GM12878 (cell line): ENCODE data around the gene ITGAD. TPM values are rescaled to one million over a fixed set of nuclear protein-coding genes. Genes with fewer than 3 reads are reported as not detected.

Source experiments
- ATF2 ChIP-seq: IDR thresholded peaks from 2 replicates; pipeline ENCODE4 v1.6.1; 2012; ENCODE audit warnings: low read length, inconsistent platforms
- BCL3 ChIP-seq: IDR thresholded peaks from 2 replicates; pipeline ENCODE4 v1.6.1; 2011; ENCODE audit warnings: borderline replicate concordance, low read depth, mild to moderate bottlenecking, moderate library complexity, low read length; ENCODE audit not compliant: insufficient read depth, poor library complexity, severe bottlenecking
- BCLAF1 ChIP-seq: fragments of 450-650 bp; IDR thresholded peaks from 2 replicates; pipeline ENCODE4 v1.6.1; 2017; ENCODE audit warnings: antibody characterized with exemption, mild to moderate bottlenecking, moderate library complexity
- CHD2 ChIP-seq: IDR thresholded peaks from 2 replicates; pipeline ENCODE4 v1.6.1; 2011; ENCODE audit warnings: low read depth, low read length, improper control_type of control experiment, borderline replicate concordance
- EED ChIP-seq: sonication (generic); IDR thresholded peaks from 2 replicates; pipeline ENCODE4 v1.6.1; 2016; ENCODE audit warnings: antibody characterized with exemption, low read depth
- IKZF2 ChIP-seq, 2 experiments: fragments of 450-650 bp; IDR thresholded peaks; 2 replicates each; pipeline ENCODE4 v1.6.1; 2017; ENCODE audit warnings: mild to moderate bottlenecking in 2 of 2, moderate library complexity in 2 of 2
- NFIC ChIP-seq: IDR thresholded peaks from 2 replicates; pipeline ENCODE4 v1.6.1; 2012; ENCODE audit warnings: low read depth, mild to moderate bottlenecking, inconsistent platforms, low read length, moderate library complexity
- PAX8 ChIP-seq: fragments of 450-650 bp; IDR thresholded peaks from 2 replicates; pipeline ENCODE4 v1.6.1; 2017; ENCODE audit warnings: mild to moderate bottlenecking, moderate library complexity
- polyA plus RNA-seq, 11 experiments: library from polyadenylated mRNA; depleted of rRNA in 4 of 11; unstranded in 6 of 11; stranded (reverse) in 5 of 11; fragments of >200 nt; fragmentation: Nextera tagmentation in 4 of 11; fragmentation: Illumina TruSeq in 1 of 11; extraction: Ambion mirVana in 4 of 11; extraction: Trizol in 1 of 11; gene quantifications; 1 replicate in 1 of 11; 2 replicates in 10 of 11; pipeline versions ENCODE4 v1.2.1 to v1.2.3, GENCODE V29; 2011 to 2016; ENCODE audit warnings: inconsistent platforms in 2 of 11, missing spikeins in 2 of 11, low read depth in 1 of 11
- total RNA-seq, 4 experiments: library from RNA; depleted of rRNA in 3 of 4; stranded (reverse); fragments of >200 nt in 3 of 4; fragmentation: Illumina TruSeq in 1 of 4; extraction: Trizol in 1 of 4; gene quantifications; 2 replicates each; pipeline versions ENCODE4 v1.2.1 to v1.2.3, GENCODE V29; 2013 to 2021
- TF ChIP-seq, protein P1 (sequence below): IDR thresholded peaks from 2 replicates; pipeline ENCODE4 v1.6.1; 2011; ENCODE audit warnings: low read depth, low read length, improper control_type of control experiment, borderline replicate concordance
- TF ChIP-seq, protein P2 (sequence below): IDR thresholded peaks from 2 replicates; pipeline ENCODE4 v1.6.1; 2012; ENCODE audit warnings: mild to moderate bottlenecking, low read depth, low read length
- TF ChIP-seq, protein P3 (sequence below): fragments of 450-650 bp; IDR thresholded peaks from 2 replicates; pipeline ENCODE4 v1.6.1; 2018; ENCODE audit warnings: mild to moderate bottlenecking, low read depth, moderate library complexity; ENCODE audit not compliant: partially characterized antibody

Gene ITGAD
- total and polyA plus RNA-seq, 10 of the 15 experiments (the other 5 are each of a cell fraction or from before 2014, with no cell fraction given) = 0.29 to 4.0 (median 1.2) TPM

DNA sequence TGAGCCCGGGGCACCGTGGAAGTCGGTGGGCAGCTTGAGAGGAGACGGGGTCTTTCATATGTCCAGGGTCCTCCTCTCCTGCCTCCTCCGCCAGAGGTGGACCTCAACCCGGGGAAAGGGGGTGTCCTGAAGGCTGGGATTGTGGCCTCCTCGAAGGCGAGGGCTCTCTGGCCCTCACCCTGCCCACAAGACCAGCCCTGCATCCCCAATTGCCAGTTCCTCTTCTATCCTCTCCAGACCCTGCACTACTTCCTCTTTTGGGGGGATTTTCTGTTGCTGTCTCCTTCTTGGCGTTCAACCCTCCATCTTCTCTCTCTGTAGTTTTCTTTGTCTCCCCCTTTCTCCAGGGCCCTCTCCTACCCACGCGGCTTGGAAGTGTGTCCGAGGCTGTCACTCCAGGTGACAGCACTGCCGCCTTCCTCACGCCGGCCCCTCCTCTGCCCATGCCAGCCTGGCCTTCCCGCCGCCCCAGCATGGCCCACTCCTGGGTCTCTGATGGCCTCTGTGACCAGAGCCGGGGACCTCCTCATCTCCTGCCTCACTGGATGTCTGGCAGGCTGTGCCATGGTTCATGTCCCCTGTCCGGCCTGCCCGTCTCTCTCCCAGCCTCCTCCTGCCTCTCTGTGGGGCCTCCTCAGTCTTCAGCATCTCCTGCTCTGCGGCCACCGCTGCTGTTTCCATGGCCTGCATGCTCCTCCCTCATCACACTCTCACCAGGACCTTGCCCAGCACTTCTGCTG, 40.6 kb upstream of the ITGAD start (continued):
- TF ChIP-seq EED (0 out of 2 replicates have a peak, but pooled peaks have one; percentile 48), IKZF2 (IDR thresholded peaks at IDR 0.05) (peak; percentile 61 to 64; a peak in 3 of 4 replicates), CHD2 (no peak), BCLAF1 (no peak), ATF2 (no peak), BCL3 (no peak), NFIC (no peak), PAX8 (no peak)
- TF ChIP-seq, protein P1, sequence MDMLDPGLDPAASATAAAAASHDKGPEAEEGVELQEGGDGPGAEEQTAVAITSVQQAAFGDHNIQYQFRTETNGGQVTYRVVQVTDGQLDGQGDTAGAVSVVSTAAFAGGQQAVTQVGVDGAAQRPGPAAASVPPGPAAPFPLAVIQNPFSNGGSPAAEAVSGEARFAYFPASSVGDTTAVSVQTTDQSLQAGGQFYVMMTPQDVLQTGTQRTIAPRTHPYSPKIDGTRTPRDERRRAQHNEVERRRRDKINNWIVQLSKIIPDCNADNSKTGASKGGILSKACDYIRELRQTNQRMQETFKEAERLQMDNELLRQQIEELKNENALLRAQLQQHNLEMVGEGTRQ = no peak
- TF ChIP-seq, protein P2, sequence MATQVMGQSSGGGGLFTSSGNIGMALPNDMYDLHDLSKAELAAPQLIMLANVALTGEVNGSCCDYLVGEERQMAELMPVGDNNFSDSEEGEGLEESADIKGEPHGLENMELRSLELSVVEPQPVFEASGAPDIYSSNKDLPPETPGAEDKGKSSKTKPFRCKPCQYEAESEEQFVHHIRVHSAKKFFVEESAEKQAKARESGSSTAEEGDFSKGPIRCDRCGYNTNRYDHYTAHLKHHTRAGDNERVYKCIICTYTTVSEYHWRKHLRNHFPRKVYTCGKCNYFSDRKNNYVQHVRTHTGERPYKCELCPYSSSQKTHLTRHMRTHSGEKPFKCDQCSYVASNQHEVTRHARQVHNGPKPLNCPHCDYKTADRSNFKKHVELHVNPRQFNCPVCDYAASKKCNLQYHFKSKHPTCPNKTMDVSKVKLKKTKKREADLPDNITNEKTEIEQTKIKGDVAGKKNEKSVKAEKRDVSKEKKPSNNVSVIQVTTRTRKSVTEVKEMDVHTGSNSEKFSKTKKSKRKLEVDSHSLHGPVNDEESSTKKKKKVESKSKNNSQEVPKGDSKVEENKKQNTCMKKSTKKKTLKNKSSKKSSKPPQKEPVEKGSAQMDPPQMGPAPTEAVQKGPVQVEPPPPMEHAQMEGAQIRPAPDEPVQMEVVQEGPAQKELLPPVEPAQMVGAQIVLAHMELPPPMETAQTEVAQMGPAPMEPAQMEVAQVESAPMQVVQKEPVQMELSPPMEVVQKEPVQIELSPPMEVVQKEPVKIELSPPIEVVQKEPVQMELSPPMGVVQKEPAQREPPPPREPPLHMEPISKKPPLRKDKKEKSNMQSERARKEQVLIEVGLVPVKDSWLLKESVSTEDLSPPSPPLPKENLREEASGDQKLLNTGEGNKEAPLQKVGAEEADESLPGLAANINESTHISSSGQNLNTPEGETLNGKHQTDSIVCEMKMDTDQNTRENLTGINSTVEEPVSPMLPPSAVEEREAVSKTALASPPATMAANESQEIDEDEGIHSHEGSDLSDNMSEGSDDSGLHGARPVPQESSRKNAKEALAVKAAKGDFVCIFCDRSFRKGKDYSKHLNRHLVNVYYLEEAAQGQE = no peak
- TF ChIP-seq, protein P3, sequence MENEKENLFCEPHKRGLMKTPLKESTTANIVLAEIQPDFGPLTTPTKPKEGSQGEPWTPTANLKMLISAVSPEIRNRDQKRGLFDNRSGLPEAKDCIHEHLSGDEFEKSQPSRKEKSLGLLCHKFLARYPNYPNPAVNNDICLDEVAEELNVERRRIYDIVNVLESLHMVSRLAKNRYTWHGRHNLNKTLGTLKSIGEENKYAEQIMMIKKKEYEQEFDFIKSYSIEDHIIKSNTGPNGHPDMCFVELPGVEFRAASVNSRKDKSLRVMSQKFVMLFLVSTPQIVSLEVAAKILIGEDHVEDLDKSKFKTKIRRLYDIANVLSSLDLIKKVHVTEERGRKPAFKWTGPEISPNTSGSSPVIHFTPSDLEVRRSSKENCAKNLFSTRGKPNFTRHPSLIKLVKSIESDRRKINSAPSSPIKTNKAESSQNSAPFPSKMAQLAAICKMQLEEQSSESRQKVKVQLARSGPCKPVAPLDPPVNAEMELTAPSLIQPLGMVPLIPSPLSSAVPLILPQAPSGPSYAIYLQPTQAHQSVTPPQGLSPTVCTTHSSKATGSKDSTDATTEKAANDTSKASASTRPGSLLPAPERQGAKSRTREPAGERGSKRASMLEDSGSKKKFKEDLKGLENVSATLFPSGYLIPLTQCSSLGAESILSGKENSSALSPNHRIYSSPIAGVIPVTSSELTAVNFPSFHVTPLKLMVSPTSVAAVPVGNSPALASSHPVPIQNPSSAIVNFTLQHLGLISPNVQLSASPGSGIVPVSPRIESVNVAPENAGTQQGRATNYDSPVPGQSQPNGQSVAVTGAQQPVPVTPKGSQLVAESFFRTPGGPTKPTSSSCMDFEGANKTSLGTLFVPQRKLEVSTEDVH = no peak
- TF ChIP-seq, all 136 proteins: peak for 9
